ENCODE data around the gene APOE.
"Not testable (repeated sequence)": the region's sequence is repeated elsewhere in the genome, so short reads cannot be mapped to it uniquely, and the experiment has no call there.

APOE gene

GRCh38 chr19:44874317-44874716 lies 31.3 kb upstream of the APOE start:
- Histone ChIP-seq H3K9ac (ENCODE audit: low read length) (no peak overlapping the region), H3K9me3 (ENCODE audit: control insufficient read depth, low read depth, low read length) (no peaks in the 10 kb centered on the region), H3K4me3 (ENCODE audit: low read length) (no peak overlapping the region), H3K27me3 (ENCODE audit: control insufficient read depth, insufficient read depth, low read length) (no peaks in the 10 kb centered on the region), H3K36me3 (ENCODE audit: control insufficient read depth, low read depth, low read length) (peaks cover 69% of the 10 kb centered on the region), H3K4me1 (ENCODE audit: control insufficient read depth, low read depth, low read length) (no peaks in the 10 kb centered on the region), H3K27ac (ENCODE audit: low read length) (no peak overlapping the region)

- H3K27ac ChIP-seq (ENCODE audit: low read length), result no peak overlapping the region
- no peaks in the 10 kb centered on the region for H3K27me3 ChIP-seq (ENCODE audit: control insufficient read depth, insufficient read depth, low read length)
- H3K4me1 ChIP-seq (ENCODE audit: control insufficient read depth, low read depth, low read length), result no peaks in the 10 kb centered on the region
- H3K9me3 ChIP-seq (ENCODE audit: control insufficient read depth, low read depth, low read length), result no peaks in the 10 kb centered on the region
- H3K9ac ChIP-seq (ENCODE audit: low read length), result no peak overlapping the region
- no peak overlapping the region for H3K4me3 ChIP-seq (ENCODE audit: low read length)
- peaks cover 69% of the 10 kb centered on the region for H3K36me3 ChIP-seq (ENCODE audit: control insufficient read depth, low read depth, low read length)
These were observed 29.7 kb upstream of the APOE start for GRCh38 chr19:44875666-44876451.

GRCh38 chr19:44876930-44877535 lies 28.6 kb upstream of the APOE start:
- no peaks in the 10 kb centered on the region for H3K4me1 ChIP-seq (ENCODE audit: control insufficient read depth, low read depth, low read length)
- no peak overlapping the region for H3K9ac ChIP-seq (ENCODE audit: low read length)
- no peaks in the 10 kb centered on the region for H3K27me3 ChIP-seq (ENCODE audit: control insufficient read depth, insufficient read depth, low read length)
- H3K36me3 ChIP-seq (ENCODE audit: control insufficient read depth, low read depth, low read length), result peaks cover 62% of the 10 kb centered on the region
- H3K27ac ChIP-seq (ENCODE audit: low read length), result no peak overlapping the region
- no peaks in the 10 kb centered on the region for H3K9me3 ChIP-seq (ENCODE audit: control insufficient read depth, low read depth, low read length)
- no peak overlapping the region for H3K4me3 ChIP-seq (ENCODE audit: low read length)

GRCh38 chr19:44878120-44878865 lies 27.3 kb upstream of the APOE start:
- Histone ChIP-seq H3K27ac (ENCODE audit: low read length) (no peak overlapping the region), H3K4me1 (ENCODE audit: control insufficient read depth, low read depth, low read length) (no peaks in the 10 kb centered on the region), H3K36me3 (ENCODE audit: control insufficient read depth, low read depth, low read length) (peaks cover 51% of the 10 kb centered on the region)

GRCh38 chr19:44879309-44880065 lies 26.1 kb upstream of the APOE start:
- Histone ChIP-seq H3K9ac (ENCODE audit: low read length) (no peak overlapping the region), H3K36me3 (ENCODE audit: control insufficient read depth, low read depth, low read length) (peaks cover 39% of the 10 kb centered on the region), H3K27me3 (ENCODE audit: control insufficient read depth, insufficient read depth, low read length) (no peaks in the 10 kb centered on the region), H3K4me3 (ENCODE audit: low read length) (no peak overlapping the region), H3K27ac (ENCODE audit: low read length) (no peak overlapping the region), H3K4me1 (ENCODE audit: control insufficient read depth, low read depth, low read length) (no peaks in the 10 kb centered on the region), H3K9me3 (ENCODE audit: control insufficient read depth, low read depth, low read length) (no peaks in the 10 kb centered on the region)

More at GRCh38 chr19:44878120-44878865, 27.3 kb upstream of the APOE start:
- Histone ChIP-seq H3K27me3 (ENCODE audit: control insufficient read depth, insufficient read depth, low read length) (no peaks in the 10 kb centered on the region), H3K9ac (ENCODE audit: low read length) (no peak overlapping the region), H3K9me3 (ENCODE audit: control insufficient read depth, low read depth, low read length) (no peaks in the 10 kb centered on the region), H3K4me3 (ENCODE audit: low read length) (no peak overlapping the region)

- no peak overlapping the region for H3K9ac ChIP-seq (ENCODE audit: low read length)
- peaks cover 26% of the 10 kb centered on the region for H3K36me3 ChIP-seq (ENCODE audit: control insufficient read depth, low read depth, low read length)
- H3K4me1 ChIP-seq (ENCODE audit: control insufficient read depth, low read depth, low read length), result no peaks in the 10 kb centered on the region
- H3K27ac ChIP-seq (ENCODE audit: low read length), result no peak overlapping the region
- H3K4me3 ChIP-seq (ENCODE audit: low read length), result no peak overlapping the region
- no peaks in the 10 kb centered on the region for H3K27me3 ChIP-seq (ENCODE audit: control insufficient read depth, insufficient read depth, low read length)
- H3K9me3 ChIP-seq (ENCODE audit: control insufficient read depth, low read depth, low read length), result no peaks in the 10 kb centered on the region
These were observed 23.5 kb upstream of the APOE start for GRCh38 chr19:44882063-44882462.

GRCh38 chr19:44882619-44883397 lies 22.8 kb upstream of the APOE start:
- not testable (repeated sequence) for H3K27me3 ChIP-seq (ENCODE audit: control insufficient read depth, insufficient read depth, low read length); H3K9ac ChIP-seq (ENCODE audit: low read length); H3K9me3 ChIP-seq (ENCODE audit: control insufficient read depth, low read depth, low read length); H3K27ac ChIP-seq (ENCODE audit: low read length); H3K4me1 ChIP-seq (ENCODE audit: control insufficient read depth, low read depth, low read length); H3K4me3 ChIP-seq (ENCODE audit: low read length)
- peaks cover 26% of the 10 kb centered on the region for H3K36me3 ChIP-seq (ENCODE audit: control insufficient read depth, low read depth, low read length)

- Histone ChIP-seq H3K36me3 (ENCODE audit: control insufficient read depth, low read depth, low read length) (peaks cover 23% of the 10 kb centered on the region), H3K27ac (ENCODE audit: low read length) (no peak overlapping the region), H3K27me3 (ENCODE audit: control insufficient read depth, insufficient read depth, low read length) (no peaks in the 10 kb centered on the region), H3K4me1 (ENCODE audit: control insufficient read depth, low read depth, low read length) (no peaks in the 10 kb centered on the region), H3K9ac (ENCODE audit: low read length) (no peak overlapping the region), H3K9me3 (ENCODE audit: control insufficient read depth, low read depth, low read length) (no peaks in the 10 kb centered on the region), H3K4me3 (ENCODE audit: low read length) (no peak overlapping the region)
These were observed 21.7 kb upstream of the APOE start for GRCh38 chr19:44883922-44884321.

- Histone ChIP-seq H3K27ac (ENCODE audit: low read length) (no peak overlapping the region), H3K4me3 (ENCODE audit: low read length) (no peak overlapping the region), H3K9me3 (ENCODE audit: control insufficient read depth, low read depth, low read length) (no peaks in the 10 kb centered on the region), H3K36me3 (ENCODE audit: control insufficient read depth, low read depth, low read length) (peaks cover 21% of the 10 kb centered on the region), H3K27me3 (ENCODE audit: control insufficient read depth, insufficient read depth, low read length) (no peaks in the 10 kb centered on the region), H3K9ac (ENCODE audit: low read length) (no peak overlapping the region), H3K4me1 (ENCODE audit: control insufficient read depth, low read depth, low read length) (no peaks in the 10 kb centered on the region)
These were observed 21.0 kb upstream of the APOE start for GRCh38 chr19:44884566-44884965.

- Histone ChIP-seq H3K9me3 (ENCODE audit: control insufficient read depth, low read depth, low read length) (no peaks in the 10 kb centered on the region), H3K4me3 (ENCODE audit: low read length) (no peak overlapping the region), H3K27ac (ENCODE audit: low read length) (no peak overlapping the region), H3K27me3 (ENCODE audit: control insufficient read depth, insufficient read depth, low read length) (no peaks in the 10 kb centered on the region), H3K36me3 (ENCODE audit: control insufficient read depth, low read depth, low read length) (peaks cover 21% of the 10 kb centered on the region), H3K9ac (ENCODE audit: low read length) (no peak overlapping the region), H3K4me1 (ENCODE audit: control insufficient read depth, low read depth, low read length) (no peaks in the 10 kb centered on the region)
These were observed 19.5 kb upstream of the APOE start for GRCh38 chr19:44886141-44886540.
